Measurements from ENCODE around the gene CYP4F22. TPM values are rescaled to one million over a fixed set of nuclear protein-coding genes. Genes with fewer than 3 reads are reported as not detected.
"Not testable (repeated sequence)": the region's sequence is repeated elsewhere in the genome, so short reads cannot be mapped to it uniquely, and the experiment has no call there.

CYP4F22 gene
- total RNA-seq, 1 donor = not detected

GRCh38 chr19:15468675-15469512, 39.4 kb upstream of the CYP4F22 start:
- DNase-seq (ENCODE audit: low read depth) = no peak
- no peak for TF ChIP-seq CTCF (IDR thresholded peaks at IDR 0.05; ENCODE audit: insufficient read depth, low read length)
- H3K4me3 ChIP-seq (ENCODE audit: low read depth, low read length) = no peak overlapping the region

GRCh38 chr19:15469513-15470297, 38.6 kb upstream of the CYP4F22 start:
- no peak for DNase-seq (ENCODE audit: low read depth)
- H3K4me3 ChIP-seq (ENCODE audit: low read depth, low read length) = peak overlapping the region; percentile 51
- TF ChIP-seq CTCF (IDR thresholded peaks at IDR 0.05; ENCODE audit: insufficient read depth, low read length) = no peak

GRCh38 chr19:15471639-15472101, 36.7 kb upstream of the CYP4F22 start:
- no peak overlapping the region for H3K4me3 ChIP-seq (ENCODE audit: low read depth, low read length)
- no peak for TF ChIP-seq CTCF (IDR thresholded peaks at IDR 0.05; ENCODE audit: insufficient read depth, low read length)

GRCh38 chr19:15473821-15474220, 34.5 kb upstream of the CYP4F22 start:
- DNase-seq (ENCODE audit: low read depth); H3K4me3 ChIP-seq (ENCODE audit: low read depth, low read length): not testable (repeated sequence)

More at GRCh38 chr19:15471639-15472101, 36.7 kb upstream of the CYP4F22 start:
- no peak for DNase-seq (ENCODE audit: low read depth)

GRCh38 chr19:15475169-15475568, 33.2 kb upstream of the CYP4F22 start:
- H3K4me3 ChIP-seq (ENCODE audit: low read depth, low read length) = no peak overlapping the region
- TF ChIP-seq CTCF (IDR thresholded peaks at IDR 0.05; ENCODE audit: insufficient read depth, low read length) = no peak
- DNase-seq (ENCODE audit: low read depth) = no peak

- no peak for TF ChIP-seq CTCF (IDR thresholded peaks at IDR 0.05; ENCODE audit: insufficient read depth, low read length)
- DNase-seq (ENCODE audit: low read depth) = no peak
- H3K4me3 ChIP-seq (ENCODE audit: low read depth, low read length) = no peak overlapping the region
Measured at GRCh38 chr19:15475611-15476010, 32.7 kb upstream of the CYP4F22 start.

GRCh38 chr19:15476325-15476724, 32.0 kb upstream of the CYP4F22 start:
- no peak for DNase-seq (ENCODE audit: low read depth)
- no peak overlapping the region for H3K4me3 ChIP-seq (ENCODE audit: low read depth, low read length)
- no peak for TF ChIP-seq CTCF (IDR thresholded peaks at IDR 0.05; ENCODE audit: insufficient read depth, low read length)
